NAMALWA (cell line): ENCODE measurements around the gene IFT172.
"Not testable (repeated sequence)": the region's sequence is repeated elsewhere in the genome, so short reads cannot be mapped to it uniquely, and the experiment has no call there.

Experiments used
- DNase-seq: peaks from one replicate; pipeline ENCODE4 v3.0.0-alpha.2; 2015; ENCODE audit warnings: low spot score

The IFT172 gene, protein sequence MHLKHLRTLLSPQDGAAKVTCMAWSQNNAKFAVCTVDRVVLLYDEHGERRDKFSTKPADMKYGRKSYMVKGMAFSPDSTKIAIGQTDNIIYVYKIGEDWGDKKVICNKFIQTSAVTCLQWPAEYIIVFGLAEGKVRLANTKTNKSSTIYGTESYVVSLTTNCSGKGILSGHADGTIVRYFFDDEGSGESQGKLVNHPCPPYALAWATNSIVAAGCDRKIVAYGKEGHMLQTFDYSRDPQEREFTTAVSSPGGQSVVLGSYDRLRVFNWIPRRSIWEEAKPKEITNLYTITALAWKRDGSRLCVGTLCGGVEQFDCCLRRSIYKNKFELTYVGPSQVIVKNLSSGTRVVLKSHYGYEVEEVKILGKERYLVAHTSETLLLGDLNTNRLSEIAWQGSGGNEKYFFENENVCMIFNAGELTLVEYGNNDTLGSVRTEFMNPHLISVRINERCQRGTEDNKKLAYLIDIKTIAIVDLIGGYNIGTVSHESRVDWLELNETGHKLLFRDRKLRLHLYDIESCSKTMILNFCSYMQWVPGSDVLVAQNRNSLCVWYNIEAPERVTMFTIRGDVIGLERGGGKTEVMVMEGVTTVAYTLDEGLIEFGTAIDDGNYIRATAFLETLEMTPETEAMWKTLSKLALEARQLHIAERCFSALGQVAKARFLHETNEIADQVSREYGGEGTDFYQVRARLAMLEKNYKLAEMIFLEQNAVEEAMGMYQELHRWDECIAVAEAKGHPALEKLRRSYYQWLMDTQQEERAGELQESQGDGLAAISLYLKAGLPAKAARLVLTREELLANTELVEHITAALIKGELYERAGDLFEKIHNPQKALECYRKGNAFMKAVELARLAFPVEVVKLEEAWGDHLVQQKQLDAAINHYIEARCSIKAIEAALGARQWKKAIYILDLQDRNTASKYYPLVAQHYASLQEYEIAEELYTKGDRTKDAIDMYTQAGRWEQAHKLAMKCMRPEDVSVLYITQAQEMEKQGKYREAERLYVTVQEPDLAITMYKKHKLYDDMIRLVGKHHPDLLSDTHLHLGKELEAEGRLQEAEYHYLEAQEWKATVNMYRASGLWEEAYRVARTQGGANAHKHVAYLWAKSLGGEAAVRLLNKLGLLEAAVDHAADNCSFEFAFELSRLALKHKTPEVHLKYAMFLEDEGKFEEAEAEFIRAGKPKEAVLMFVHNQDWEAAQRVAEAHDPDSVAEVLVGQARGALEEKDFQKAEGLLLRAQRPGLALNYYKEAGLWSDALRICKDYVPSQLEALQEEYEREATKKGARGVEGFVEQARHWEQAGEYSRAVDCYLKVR (N-terminal part only)

DNA sequence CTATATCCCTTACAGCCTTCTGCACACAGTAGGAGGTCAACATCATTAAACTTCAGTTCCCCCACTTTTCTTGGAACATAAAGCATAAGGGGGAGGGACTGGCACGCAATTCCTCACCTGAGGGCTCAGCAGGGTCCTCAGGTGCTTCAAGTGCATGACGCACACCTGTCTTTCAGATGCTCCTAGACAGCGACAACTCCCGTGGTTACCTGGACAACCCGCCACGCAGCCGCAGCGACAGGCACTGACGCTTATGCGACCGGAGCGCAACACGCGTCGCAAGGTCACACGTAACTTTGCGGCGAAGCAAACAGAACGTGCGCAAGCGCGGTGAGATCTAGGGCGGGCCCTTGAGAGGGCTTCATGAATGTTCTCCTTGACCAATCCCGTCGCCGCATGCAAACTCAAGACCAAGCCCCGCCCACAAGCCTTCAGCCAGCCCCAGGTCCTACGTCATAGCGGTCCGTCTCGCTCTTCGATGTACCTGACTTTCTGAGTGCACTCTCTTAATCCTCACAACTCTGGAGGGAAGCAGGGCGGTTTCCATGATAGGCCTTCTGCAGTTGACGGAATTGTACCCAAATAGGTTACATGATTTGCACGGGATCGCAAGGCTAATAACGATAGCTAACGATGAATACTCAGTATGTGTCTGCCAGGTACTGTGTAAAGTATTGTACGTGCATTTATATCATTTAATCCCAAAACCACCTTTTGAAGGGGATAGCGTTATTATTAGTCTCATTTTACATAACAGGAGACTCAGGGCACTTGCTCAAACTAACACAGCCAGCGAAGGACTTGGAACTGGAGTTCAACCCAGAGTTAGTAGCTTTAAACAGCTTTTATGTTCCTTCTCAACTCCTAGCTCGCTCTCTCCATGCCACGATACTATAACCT lies at the start of gene IFT172:
Gene IFT172, minus strand, starts transcription at position 246 of the 900 bp plus-strand sequence. Its CDS starts 90 bp downstream, at position 156.
- peak; percentile 100 for DNase-seq

DNA sequence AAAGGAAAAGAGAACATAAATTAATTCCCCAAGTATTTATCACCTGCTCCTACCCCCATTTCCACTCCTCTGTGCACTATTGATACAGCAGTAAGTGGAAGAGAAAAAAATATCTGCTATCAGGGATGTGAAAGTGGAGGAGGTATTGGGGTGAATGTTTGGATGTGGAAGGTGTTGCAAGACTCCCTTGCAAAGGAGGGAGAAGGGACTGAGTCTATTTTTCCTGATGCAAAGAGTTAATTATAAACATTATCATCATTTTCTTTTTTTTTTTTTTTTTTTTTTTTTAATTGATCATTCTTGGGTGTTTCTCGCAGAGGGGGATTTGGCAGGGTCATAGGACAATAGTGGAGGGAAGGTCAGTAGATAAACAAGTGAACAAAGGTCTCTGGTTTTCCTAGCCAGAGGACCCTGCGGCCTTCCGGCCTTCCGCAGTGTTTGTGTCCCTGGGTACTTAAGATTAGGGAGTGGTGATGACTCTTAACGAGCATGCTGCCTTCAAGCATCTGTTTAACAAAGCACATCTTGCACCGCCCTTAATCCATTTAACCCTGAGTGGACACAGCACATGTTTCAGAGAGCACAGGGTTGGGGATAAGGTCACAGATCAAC lies 49.4 kb upstream of the IFT172 start:
- not testable (repeated sequence) for DNase-seq

DNA sequence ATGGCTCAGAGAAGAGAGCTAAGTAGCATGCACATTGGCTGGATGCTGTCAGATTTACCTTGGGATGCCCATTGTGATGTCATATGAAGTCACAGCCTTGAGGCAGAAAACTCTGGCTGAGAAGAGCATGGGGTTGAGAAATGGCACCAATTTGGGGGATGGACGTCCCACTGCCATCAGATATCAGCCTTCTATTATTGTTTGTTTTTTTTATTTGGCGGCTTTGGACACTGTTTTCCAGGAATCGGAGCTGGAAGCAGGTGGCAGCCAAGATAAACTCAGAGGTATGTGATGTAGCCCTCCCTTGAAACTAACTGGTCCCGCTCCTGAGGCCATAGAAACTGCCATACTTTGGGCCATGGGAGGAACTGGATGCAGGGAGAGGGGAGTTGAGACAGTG lies 47.7 kb upstream of the IFT172 start:
- no peak for DNase-seq

DNA sequence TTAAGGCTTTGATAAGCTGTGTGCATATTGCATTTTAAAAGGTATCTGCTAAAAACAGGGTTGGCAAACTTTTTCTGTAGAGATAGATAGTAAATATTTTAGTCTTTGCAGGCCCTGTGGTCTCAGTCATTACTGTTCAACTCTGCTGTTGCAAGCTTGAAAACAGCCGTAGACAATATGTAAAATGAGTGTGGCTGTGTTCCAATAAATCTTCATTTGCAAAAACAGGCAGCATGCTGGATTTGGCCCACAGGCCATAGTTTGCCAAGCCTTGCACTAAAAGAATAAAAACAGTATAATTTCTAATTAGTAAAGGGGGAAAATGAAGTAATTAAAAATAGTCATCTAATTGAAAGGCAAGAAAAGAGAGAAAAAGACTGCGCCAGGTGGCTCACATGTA lies 42.4 kb upstream of the IFT172 start:
- no peak for DNase-seq

DNA sequence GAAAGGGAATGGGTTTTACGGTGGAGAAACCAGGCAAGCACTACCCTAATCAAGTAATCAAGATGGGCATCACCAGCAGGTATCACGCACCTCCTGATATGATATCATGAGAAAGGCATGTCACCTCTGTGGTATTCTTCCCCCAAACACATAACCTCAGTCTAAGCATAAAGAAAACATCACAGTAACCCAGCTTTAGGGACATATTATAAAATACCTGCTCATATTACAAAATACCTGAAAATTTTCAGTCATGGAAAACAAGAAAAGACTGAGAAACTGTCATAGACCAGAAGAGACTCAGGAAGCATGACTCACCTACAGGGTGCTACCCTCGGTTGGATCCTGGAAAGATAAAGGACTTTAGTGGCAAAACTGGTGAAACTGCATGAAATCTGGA lies 37.6 kb upstream of the IFT172 start:
- DNase-seq = no peak

DNA sequence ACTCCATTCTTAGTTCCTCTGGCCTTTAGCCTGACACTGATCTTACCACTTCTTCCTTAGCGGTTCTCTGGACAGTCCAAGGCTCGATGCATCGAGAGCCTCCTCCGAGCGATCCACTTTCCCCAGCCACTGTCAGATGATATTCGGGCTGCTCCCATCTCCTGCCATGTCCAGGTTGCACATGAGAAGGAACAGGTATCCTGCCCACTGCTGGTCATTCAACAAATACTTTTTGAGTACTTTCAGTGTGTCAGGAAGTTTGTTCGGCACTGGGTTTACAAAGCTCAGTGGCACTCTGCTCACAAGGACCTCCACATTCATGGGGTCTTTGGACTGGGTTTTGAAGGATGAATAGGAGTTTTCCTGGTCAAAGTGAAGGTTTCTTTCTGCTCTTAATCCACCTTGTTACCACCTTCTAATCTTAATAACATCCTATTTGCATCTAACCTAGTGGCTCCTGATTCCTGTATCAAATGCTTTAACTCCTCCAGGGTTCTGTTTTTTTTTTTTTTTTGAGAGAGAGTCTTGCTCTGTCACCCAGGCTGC lies 32.9 kb upstream of the IFT172 start:
- DNase-seq = no peak

DNA sequence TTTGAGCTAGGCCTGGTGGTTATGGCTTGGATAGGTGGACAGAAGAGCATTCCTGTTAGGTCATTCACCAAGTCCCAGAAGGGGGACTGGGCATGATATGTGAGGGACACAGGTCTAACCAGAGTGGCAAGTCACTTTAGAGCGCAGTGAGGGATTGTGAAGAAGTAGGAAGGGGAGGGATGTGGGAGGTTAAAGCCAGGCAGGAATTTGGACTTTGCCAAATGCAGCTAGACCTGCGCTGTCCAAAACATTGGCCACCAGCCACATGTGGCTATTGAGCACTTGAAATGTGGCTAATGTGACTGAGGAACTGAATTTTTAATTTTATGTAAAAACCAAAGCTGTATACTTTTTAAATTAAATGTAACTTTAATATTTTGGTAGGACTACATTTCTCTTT lies 30.8 kb upstream of the IFT172 start:
- DNase-seq = no peak

DNA sequence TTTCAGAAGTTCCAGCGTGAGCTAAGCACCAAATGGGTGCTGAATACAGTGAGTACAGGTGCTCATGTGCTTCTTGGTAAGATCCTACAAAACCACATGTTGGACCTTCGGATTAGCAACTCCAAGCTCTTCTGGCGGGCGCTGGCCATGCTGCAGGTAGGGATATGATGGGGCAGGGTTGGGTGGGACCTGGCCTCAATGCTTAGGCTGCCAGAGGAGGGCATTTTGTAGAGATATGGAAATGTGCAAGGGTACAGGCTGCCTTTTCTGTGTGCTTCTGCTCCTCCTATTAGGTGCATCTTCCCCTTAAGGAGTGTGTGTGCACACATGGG lies 29.2 kb upstream of the IFT172 start:
- no peak for DNase-seq

DNA sequence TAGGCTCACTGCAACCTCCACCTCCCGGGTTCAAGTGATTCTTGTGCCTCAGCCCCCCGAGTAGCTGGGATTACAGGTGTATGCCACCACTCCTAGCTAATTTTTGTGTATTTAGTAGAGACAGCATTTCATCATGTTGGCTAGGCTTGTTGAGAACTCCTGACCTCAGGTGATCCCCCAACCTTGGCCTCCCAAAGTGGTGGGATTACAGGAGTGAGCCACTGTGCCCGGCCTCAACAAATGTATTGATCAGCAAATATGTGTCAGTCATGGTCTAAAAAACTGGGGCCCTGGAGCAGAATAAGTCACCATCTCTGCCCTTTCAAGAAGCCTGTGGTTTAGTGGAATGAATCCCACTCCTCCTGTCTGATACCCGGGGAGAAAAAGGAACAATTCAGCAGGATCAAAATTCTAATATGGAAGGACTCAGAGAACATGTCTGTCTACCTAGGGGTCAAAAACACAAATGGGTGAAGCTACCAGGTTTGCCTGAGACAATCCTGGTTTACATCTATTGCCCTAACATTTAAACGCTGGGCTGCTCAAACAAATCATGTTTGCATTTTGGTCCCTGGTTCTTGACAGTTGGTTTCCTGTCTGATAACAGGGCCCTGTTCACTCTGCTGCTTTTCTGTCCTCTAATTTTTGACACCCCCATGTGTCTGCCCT lies 28.7 kb upstream of the IFT172 start:
- DNase-seq = no peak

DNA sequence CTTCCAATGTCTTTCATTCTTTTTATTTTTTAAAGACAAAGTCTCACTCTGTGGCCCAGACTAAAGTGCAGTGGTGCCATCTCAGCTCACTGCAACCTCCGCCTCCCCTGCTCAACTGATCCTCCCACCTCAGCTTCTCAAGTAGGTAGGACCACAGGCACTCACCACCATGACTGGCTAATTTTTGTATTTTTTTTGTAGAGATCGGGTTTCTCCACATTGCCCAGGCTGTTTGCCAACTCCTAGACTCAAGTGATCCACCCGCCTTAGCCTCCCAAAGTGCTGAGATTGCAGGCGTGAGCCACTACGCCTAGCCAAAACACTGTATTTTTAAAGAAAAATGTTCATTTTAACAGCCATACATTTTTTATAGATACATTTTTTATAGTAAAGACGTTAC lies 19.8 kb upstream of the IFT172 start:
- DNase-seq = no peak

DNA sequence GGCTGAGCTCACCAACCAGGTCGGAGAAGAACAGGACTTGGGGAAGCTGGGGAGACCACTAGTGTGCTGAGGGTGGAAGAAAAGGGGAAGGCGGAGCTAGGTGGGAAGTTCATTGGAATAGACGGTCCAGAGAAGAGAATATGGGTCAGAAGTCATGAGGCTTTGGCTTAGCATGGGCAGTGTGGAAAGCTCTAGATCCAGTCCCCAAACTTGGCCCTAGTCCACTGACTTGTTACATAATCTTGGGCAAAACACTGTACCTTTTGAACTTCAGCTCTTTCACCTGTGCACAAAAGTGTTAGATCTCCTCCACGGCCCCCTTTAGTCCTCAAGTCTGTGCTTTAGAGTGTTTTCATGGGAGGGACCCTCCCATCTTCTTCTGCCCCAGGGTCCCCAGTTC lies 17.8 kb upstream of the IFT172 start:
- no peak for DNase-seq

DNA sequence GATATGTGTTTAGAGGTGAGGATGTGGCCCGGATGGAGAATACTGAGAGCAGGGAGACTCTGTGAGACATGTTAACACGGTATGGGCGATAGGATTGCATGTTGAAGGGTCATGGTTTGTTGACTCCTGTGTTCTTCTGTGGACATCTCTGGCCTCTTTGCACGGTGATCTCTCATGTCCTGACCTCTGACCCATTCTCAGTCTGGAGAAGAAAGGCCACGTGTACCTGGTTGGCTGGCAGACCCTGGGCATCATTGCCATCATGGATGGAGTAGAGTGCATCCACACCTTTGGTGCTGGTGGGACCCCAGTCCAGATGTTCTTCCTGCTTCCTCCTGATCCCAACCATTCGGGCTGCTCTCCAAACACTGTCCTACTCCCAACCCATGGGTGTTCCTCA lies 17.0 kb upstream of the IFT172 start:
- no peak for DNase-seq

DNA sequence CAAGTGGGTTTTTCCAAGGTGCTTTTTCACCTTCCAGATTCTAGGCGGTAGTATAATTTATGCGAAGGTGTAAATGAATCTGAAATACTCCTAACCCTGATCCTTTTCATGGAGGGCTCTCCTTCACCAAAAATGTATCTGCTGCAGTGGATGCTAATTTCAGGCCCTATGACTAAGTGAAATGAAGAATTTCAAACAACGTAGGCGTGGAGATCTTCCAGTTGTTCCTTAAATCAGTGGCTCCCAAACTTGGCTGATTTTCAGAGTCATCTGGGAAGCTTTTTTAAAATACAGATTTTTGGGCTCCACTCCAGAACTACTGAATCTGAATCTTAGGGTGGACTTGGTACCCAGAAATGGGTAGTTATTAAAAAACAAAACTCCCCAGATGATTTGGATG lies 12.6 kb upstream of the IFT172 start:
- no peak for DNase-seq

DNA sequence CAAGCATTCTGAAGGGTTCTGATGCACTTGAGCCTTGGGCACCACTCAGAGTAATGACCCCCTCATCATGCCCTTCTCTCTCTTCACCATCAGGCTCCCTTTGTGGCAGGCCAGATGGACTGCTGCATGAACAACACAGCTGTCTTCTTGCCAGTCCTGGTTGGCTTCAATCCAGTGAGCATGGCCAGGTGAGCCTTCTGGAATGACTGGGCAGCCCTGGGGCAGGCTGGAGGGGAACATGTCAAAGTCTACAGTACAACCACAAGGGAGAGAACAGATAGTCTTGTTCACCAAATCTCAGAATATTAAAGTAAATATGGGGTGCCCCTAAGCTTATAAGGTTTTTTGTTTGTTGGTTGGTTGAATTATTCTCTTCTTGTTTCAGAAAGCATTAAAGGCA lies 11.5 kb upstream of the IFT172 start:
- no peak for DNase-seq

DNA sequence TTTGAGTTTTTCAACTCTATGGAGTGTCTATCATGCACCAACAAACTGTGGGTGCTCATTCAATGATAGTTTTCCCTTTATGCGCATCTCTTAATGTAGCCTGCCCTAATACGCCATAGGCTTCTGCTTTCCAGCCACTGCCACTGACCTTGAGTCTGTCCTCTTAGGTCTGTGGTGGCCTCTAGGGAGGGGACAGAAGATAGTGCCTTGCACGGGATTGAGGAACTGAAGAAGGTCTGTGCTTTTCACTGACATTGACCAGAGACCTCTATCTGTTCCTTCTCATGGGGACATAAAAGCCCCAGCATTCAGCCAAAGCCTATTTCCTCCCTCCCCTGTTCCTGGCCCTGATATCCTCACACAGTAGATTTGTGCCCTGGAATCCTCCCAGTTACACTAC lies 9.4 kb upstream of the IFT172 start:
- no peak for DNase-seq

DNA sequence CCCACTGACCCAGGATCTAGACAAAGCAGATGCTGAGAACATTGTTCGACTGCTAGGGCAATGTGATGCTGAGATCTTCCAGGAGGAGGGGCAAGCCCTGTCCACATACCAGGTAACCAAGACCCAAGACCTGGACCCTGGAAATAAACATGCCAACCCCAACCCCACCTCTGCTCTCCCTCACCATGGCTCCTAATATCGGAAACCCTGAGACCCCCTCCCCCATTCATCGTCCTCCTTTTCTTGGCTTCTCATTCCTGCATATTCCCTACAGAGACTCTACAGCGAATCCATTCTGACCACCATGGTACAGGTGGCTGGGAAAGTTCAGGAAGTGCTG lies 7.7 kb upstream of the IFT172 start:
- DNase-seq = no peak

DNA sequence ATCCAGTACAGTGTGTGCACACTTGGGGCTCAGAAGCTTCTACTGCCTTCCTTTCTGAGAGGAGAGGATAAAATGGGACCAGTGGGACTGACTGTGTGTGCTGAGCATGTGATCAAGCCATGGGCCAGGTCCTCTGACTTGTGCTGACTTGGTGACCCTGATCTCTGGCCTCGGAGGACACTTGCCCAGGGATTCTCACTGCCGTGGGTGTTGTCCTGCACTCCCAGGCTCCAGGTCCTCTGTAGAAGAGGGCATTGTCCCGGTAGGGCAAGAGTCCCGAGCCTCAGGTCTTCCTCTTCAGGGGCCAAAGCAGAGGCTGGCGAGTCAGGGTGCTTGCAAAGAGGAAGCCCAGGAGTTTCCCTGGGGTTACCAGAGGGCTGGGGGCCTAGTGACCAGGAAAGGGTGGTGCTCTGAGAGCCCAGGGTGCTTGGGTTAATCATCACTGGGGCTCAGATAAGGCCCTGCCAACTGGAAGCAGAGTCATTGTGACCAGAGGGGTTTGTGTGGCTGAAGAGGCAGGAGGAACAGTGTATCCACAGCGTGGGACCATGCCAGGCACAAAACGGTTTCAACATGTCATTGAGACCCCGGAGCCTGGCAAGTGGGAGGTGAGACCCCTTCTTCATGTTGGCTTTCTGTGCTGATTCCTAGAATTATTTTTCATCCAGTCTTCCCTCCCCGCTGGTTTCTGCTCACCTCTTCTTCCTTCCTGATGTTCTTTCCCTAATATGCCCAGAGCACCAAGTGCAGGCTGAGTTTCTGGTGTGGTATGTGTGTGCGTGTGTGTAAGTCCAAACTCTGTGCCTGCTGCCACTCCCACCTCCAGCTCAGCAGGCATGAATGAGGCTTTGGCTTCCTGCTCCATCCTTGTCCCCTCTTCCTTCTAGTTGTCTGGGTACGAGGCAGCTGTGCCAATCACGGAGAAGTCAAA lies 7.1 kb upstream of the IFT172 start, which contains the start of gene GCKR:
Gene GCKR, plus strand, starts transcription at position 483 of the 931 bp plus-strand sequence. Its CDS starts 66 bp downstream, at position 549.
- no peak for DNase-seq

DNA sequence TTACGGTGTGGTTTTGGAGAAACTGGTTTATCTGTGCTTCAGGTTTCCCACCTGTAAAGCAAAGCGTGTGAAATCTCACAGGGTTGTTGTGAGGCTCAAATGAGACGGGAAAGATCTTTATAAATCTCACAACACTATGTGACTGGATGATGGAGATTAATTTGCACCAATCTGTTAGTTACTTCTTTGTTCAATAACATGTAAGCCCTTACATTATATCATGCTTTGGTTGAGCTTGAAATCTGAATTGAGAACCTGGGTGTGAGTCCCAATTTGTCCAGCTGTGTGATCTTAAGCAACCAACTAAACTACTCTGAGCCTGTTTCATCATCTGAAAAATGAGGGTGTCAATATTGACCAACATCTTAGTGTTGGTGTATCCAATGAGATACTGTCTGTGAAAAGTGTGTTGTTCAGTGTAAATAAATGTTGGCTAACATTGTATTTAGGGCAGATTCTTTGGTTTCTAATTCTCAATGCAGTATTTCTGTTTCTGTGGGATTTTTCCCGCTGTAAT lies 6.4 kb upstream of the IFT172 start:
- no peak for DNase-seq
